ENCODE measurements around the gene WDR11.

- peak; percentile 79 for TF ChIP-seq POLR2A (IDR thresholded peaks at IDR 0.05)
- TF ChIP-seq CTCF (IDR thresholded peaks at IDR 0.05), result no peak
Observed at GRCh38 chr10:120850911-120851865, at the start of gene WDR11.

All from right lobe of liver (tissue), 4 donors.